Measurements from ENCODE around the gene ZNF581.
A peak's percentile ranks its signal among the peaks of the same experiment; 100 is the strongest.

ZNF581 gene

GRCh38 chr19:55650126-55650557, 6.7 kb downstream of the ZNF581 start:
- DNase-seq (ENCODE audit: low spot score) (no peak), ATAC-seq (ENCODE audit: low read depth) (no peak)
- no peaks in the 10 kb centered on the region for H3K27me3 ChIP-seq (ENCODE audit: insufficient read depth, poor library complexity, severe bottlenecking)
- no peak overlapping the region for H3K4me3 ChIP-seq (ENCODE audit: severe bottlenecking)
- no peak for TF ChIP-seq CTCF (IDR thresholded peaks at IDR 0.05; ENCODE audit: poor library complexity, severe bottlenecking)
- no peak overlapping the region for H3K27ac ChIP-seq (ENCODE audit: poor library complexity, severe bottlenecking)
- H3K36me3 ChIP-seq (ENCODE audit: low read depth): peaks cover 11% of the 10 kb centered on the region
- H3K9me3 ChIP-seq (ENCODE audit: severe bottlenecking): no peaks in the 10 kb centered on the region
- H3K4me1 ChIP-seq (ENCODE audit: insufficient read depth, poor library complexity, severe bottlenecking): no peaks in the 10 kb centered on the region

DNA sequence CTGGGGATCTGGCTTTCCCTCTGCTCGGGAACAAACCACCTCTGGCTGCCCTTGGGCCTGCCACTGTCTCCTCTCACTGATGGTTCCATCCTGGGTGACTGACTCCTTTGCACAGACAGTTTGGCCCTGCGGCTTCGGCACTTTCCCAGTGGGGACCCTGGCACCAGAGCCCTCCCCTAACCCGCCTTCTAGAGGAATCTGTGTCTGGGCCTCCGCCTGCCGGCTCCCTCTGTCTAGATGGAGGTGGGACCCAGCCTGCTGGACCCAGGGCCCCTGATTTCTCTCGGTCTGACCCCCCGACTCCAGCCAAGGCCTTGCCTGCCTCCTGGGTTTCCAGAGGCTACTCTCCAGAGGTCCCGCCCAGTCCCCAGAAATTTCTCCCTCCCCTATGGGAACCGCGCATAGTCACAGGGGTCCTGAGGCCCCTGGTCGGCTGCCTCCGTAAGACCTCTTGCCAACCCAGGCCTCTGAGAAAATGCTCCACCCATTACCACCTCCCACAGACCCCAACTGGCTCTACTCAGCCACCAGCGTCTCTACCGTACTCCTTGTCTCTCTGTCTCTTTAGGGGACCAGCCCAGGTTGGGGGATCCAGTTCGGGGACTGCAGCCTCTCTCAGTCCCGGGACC, 7.3 kb downstream of the ZNF581 start:
- no peaks in the 10 kb centered on the region for H3K4me1 ChIP-seq (ENCODE audit: insufficient read depth, poor library complexity, severe bottlenecking)
- no peaks in the 10 kb centered on the region for H3K27me3 ChIP-seq (ENCODE audit: insufficient read depth, poor library complexity, severe bottlenecking)
- no peak overlapping the region for H3K27ac ChIP-seq (ENCODE audit: poor library complexity, severe bottlenecking)
- ATAC-seq (ENCODE audit: low read depth) (no peak), DNase-seq (ENCODE audit: low spot score) (no peak)
- H3K9me3 ChIP-seq (ENCODE audit: severe bottlenecking): no peaks in the 10 kb centered on the region
- TF ChIP-seq CTCF (IDR thresholded peaks at IDR 0.05; ENCODE audit: poor library complexity, severe bottlenecking): no peak
- H3K36me3 ChIP-seq (ENCODE audit: low read depth): peaks cover 8% of the 10 kb centered on the region
- no peak overlapping the region for H3K4me3 ChIP-seq (ENCODE audit: severe bottlenecking)

DNA sequence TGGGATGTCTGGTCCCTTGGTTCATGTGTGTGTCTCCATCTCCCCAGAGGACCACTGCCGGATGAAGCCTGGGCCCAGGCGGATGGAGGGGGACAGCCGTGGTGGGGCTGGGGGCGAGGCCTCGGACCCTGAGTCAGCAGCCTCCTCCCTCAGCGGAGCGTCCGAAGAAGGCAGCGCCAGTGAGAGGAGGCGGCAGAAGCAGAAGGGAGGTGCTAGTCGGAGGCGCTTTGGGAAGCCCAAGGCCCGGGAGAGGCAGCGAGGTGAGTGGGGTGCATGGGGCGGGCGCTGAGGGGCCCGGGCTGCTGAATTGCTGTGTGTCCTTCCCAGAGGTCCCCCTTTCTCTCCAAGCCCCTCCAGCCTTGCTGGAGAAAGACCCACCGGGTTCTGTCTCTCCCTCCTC, 7.8 kb downstream of the ZNF581 start:
- H3K4me1 ChIP-seq (ENCODE audit: insufficient read depth, poor library complexity, severe bottlenecking): no peaks in the 10 kb centered on the region
- no peak overlapping the region for H3K27ac ChIP-seq (ENCODE audit: poor library complexity, severe bottlenecking)
- H3K27me3 ChIP-seq (ENCODE audit: insufficient read depth, poor library complexity, severe bottlenecking): no peaks in the 10 kb centered on the region
- no peak overlapping the region for H3K4me3 ChIP-seq (ENCODE audit: severe bottlenecking)
- H3K9me3 ChIP-seq (ENCODE audit: severe bottlenecking): no peaks in the 10 kb centered on the region
- TF ChIP-seq CTCF (IDR thresholded peaks at IDR 0.05; ENCODE audit: poor library complexity, severe bottlenecking): no peak
- DNase-seq (ENCODE audit: low spot score) (peak; percentile 54), ATAC-seq (ENCODE audit: low read depth) (no peak)
- peaks cover 13% of the 10 kb centered on the region for H3K36me3 ChIP-seq (ENCODE audit: low read depth)

GRCh38 chr19:55652311-55653128, 9.1 kb downstream of the ZNF581 start:
- no peak for TF ChIP-seq CTCF (IDR thresholded peaks at IDR 0.05; ENCODE audit: poor library complexity, severe bottlenecking)
- peaks cover 13% of the 10 kb centered on the region for H3K36me3 ChIP-seq (ENCODE audit: low read depth)
- no peak for ATAC-seq (ENCODE audit: low read depth)
- peak; percentile 67 for DNase-seq (ENCODE audit: low spot score)
- H3K4me3 ChIP-seq (ENCODE audit: severe bottlenecking): no peak overlapping the region
- H3K4me1 ChIP-seq (ENCODE audit: insufficient read depth, poor library complexity, severe bottlenecking): no peaks in the 10 kb centered on the region
- no peak overlapping the region for H3K27ac ChIP-seq (ENCODE audit: poor library complexity, severe bottlenecking)
- no peaks in the 10 kb centered on the region for H3K27me3 ChIP-seq (ENCODE audit: insufficient read depth, poor library complexity, severe bottlenecking)
- no peaks in the 10 kb centered on the region for H3K9me3 ChIP-seq (ENCODE audit: severe bottlenecking)
